GM18508 (cell line): ENCODE data around the gene CTIF.

Experiments
- ATAC-seq: cut with Tn5 transposase; IDR thresholded peaks from one replicate; pipeline ENCODE4 v1.9.1; 2021; ENCODE audit warnings: moderate number of reproducible peaks; ENCODE audit not compliant: insufficient read depth, unreplicated experiment

CTIF gene

GRCh38 chr18:48790226-48790863, 251.5 kb downstream of the CTIF start:
- no peak for ATAC-seq

DNA sequence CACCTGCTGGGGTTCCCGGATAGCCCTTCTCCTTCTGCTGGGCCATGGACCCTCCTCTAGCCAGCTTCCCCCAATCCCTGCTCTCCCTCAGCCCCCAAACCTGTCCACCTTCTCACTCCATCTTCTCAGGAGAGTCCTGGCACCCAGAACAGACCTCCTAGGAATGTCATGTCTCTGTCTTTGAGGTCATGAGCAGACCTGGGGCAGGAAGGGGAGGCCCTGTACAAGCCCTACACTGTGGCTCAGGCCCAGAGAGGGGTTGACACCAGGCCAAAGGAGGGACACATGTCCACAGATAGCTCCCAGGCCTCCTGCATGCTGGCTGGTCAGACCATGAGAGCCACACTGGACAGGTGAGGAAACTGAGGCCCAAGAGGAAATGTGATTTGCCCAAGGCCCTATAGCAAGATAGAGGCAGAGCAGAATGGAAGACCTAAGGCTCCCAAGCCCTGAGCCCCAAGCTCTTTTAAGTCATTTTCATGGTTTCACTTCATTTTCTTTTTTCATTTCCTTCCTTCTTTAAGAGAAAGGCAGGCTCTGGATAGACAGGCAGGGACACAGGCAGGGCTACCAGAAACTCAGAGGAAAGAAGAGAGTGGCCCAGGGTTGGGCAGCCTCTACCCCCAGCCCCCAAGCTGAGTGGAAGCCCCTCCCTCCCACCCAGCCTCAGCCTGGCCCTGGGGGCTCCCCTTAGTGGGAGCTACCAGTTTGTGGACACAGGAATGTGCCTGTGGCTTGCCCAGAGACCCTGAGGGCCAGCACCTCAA, 252.2 kb downstream of the CTIF start:
- no peak for ATAC-seq

DNA sequence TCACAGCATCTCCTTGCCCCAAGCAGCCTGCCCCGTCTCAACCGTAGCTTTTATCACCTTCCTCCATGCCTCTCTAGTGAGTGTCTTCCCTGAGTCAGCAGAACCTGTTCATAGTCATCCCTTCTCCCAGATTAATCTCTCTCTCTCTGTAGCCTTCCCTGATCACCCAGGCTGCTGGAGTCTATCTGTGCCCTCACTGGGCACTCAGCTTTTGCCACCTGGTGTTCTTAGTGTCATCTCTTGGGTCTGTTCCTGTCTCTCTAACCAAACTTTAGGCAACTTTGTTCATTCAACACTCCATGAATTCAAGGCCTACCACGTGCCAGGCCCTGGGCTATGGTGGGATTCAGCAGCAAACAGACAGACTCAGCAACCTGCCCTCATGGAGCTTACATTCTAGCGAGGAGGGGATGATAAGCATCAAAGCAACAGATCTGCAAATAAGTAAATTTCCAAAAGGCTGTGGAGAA, 252.8 kb downstream of the CTIF start:
- ATAC-seq = no peak

- ATAC-seq = no peak
These were observed 253.3 kb downstream of the CTIF start for GRCh38 chr18:48792141-48792540.

DNA sequence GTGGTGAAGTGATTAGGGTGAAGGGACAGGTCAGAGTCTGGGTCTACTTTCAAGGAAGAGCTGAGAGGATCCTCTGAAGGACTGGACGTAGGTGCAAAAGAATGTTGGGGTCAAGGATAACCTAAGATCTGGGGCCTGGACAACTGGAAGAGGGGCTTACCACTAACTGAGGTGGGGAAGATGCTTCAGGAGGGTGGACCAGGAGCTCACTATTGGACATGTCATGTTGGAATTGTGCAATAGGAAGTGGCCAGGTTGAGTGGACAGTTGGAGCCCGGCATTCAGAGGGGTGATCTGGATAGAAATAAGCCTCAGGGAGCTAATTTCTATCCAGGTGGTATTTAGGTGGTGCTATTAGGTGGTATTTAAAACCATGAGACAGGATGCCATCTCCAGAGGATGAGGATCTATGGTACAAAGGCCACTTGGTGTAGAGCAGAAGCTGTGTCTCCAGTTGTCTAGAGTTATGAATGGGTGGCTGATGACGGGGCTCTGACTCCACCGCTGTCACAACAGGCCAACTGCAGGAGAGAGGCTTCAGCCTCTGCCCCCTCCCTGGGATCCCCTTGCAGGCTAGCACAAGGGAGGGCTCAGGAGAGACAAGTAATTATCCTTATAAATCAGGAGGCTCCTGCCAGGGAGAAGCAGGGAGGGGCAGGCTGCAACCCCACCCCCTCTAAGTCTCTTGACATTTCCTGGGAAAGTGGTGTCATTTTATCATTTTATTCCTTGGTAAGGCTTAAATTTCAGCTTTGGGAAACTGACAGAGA, 254.0 kb downstream of the CTIF start:
- no peak for ATAC-seq

DNA sequence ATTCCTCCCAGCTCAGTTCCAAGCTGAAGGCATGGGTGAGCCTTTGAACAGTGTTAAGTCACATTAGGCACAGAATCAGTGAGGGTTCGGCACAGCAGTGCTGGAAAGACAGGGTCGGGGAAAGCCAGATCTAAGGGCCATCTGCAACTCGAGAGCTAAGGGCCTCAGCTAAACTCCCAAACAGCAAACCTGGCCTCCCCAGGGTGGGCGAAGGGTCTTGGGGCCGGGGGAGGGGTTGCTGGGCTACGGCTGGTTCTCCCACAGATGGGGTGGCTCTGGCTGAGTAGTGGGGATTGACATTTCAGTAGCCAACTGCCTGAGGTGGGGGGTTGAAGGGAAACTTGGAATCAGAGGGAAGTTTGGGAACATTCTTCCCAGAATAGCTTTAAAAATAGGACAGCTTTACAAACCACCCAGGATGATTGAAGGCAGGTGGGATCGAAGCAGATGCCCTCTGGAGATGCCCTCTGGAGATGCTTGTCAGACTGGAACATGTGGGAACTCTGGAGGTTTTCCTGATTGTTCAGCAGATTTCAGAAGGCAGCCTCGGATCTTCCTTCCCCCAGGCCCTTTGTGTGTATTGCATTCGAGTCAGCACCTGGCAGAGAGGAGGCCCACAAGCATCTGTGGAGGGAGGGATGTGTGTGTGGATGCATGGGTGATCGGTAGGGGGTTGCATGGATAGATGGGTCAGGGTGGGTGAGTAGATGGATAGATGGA, 255.6 kb downstream of the CTIF start:
- ATAC-seq = no peak

DNA sequence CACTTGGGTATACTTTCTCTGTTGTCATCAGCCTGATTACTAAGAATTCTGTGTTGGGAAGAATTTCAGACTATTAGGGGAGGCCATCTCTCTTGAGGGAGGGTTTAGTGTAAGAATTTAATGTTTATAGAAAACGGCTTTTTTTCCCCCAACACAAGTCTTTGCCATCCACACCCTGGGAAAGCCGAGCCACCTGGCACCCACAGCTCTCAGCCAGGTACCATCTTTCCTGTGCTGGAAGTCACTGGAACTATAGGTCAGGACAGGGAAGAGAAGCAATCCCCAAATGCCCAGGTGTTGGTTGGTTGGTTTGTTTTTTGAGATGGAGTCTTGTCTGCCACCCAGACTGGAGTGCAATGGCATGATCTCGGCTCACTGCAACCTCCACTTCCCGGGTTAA, 256.9 kb downstream of the CTIF start:
- ATAC-seq = no peak

DNA sequence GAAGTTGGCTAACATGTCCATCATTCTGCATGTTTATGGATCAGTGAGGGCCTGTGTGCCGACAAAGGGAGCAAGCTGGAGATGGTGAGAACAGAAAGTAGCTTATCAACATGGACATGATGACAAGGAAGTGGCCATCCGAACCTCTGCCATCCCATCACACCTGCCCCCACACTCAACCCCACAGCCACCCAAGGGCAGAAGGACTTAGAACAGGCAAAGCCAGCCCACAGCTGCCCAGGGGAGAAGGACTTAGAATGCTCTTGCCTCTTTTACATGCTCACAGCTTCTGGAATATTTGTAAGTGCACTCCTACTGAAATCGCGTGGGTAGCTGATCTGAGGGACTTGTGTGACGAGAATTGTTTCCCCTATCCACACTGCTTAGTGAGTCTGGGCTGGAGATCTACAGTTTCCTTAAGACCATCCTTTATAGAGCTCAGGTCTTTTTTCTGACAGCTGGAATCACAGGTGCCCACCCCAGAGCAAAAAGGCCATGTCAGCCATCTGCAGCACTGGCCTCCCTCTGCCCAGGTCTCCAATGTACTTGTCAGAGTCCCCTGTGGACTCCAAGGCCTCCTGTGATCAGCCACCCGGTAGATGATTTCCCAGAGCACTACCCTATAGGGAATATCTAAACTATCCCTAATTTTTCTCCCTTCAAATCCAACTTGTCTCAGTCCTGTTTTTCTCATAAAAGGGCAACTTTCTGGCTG, 257.8 kb downstream of the CTIF start:
- no peak for ATAC-seq

- ATAC-seq = no peak
These were observed 259.0 kb downstream of the CTIF start for GRCh38 chr18:48797841-48798255.

DNA sequence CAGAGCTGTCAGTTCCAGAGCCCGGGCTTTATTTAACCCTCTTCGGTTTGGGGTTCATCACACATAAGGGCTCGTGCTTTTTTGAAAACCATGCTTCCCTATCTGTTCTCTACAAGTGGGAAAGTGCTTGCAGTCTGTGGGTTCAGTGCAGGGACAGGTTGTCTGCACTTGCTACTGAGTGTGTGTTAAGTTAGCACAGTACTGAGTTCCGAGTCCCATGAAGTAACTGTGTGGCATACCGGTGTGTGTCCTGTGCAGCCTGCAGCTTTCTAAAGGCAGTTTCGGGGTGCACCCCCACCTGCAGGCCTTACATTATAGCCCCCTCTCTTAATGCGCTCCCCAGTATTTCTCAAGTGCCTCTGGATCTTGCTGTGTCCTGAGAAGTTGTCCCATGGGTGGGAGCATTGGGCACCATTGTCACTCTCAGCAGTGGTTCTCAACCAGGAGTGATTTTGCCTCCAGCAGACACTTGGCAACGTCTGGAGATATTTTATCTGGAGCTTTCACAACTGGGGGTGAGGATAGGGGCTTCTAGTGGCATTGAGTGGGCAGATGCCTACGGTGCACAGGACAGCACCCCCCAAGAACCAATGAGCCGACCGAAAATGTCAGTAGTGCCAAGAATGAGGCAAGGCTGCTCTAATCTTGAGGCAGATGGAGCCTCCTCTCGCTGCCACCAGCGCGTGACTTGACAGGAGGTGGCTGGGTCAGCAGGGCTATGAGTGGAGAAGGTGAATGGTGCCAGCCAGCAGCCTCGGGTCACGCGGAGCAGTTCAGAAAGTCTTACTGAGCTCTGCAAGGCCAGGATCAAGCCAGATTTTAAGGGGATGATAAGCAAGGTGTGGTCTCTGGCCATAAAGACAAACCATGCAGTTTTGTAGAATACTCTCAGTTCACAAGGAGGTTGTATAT, 259.8 kb downstream of the CTIF start:
- no peak for ATAC-seq

DNA sequence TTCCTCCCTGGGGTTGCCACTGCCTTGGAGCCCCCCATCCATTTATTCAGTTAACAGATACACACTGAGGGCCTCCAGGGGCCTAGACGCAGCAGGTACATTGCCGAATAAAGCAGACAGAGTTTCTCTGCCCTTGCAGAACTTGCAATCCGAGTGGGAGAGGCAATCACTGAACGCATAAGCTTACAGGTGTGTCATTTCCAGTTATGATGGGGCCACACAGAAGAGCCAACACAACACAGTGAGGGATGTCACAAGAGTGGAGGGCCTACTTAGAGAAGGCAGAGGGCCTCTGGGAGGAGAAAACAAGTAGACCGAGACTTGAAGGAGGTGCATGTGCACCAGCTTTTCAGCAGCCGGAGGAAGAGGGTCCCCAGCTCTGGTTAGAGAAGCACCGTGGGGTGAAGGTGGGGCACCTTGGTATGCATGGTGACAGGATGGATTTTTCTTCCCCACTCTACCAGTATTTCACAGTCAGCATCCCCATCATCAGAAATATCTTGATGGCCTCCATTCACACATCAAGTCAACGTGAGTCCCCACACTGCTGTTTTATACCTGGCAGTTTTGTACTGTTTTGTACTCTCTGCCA, 261.0 kb downstream of the CTIF start:
- no peak for ATAC-seq

- ATAC-seq = no peak
These were observed 261.6 kb downstream of the CTIF start for GRCh38 chr18:48800466-48800865.

GRCh38 chr18:48800876-48801727, 262.3 kb downstream of the CTIF start:
- ATAC-seq = no peak

DNA sequence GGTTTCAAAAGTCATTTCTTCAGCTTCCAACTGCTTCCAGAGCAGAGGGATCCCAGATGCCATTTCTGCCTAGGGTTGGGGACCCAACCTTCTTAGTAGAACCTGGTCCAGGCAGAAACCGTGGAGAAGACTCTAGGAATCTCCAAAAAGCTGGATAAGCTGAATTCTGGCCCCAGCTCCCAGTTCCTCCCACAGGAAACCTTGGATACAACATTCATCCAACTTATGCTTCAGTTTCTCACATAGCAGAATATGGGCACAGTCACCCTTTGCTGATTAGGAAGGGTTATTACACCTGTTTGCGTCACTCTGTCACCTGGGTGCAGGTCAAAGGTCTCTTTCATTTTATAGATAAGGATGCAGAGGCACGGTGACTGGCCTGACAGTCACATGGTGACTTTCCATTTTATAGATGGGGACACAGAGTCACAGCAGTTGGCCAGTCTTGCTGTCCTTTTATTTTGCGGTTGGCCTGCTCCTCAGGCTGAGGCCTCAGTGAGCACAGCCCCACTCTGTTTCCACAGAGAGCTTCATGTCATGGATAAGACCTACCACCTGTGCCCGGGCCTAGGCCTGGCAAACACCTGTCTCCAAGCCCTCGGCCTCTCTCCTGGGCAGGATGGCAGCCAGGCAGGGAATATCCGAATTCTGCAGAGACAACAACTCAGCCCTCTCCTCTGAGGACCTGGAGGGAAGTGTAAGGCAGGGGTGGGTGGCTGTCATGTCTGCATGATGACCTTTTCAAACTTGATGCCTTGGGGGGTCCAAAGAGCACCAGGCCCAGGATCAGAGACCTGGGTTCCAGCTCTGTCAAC, 263.1 kb downstream of the CTIF start:
- ATAC-seq = no peak

DNA sequence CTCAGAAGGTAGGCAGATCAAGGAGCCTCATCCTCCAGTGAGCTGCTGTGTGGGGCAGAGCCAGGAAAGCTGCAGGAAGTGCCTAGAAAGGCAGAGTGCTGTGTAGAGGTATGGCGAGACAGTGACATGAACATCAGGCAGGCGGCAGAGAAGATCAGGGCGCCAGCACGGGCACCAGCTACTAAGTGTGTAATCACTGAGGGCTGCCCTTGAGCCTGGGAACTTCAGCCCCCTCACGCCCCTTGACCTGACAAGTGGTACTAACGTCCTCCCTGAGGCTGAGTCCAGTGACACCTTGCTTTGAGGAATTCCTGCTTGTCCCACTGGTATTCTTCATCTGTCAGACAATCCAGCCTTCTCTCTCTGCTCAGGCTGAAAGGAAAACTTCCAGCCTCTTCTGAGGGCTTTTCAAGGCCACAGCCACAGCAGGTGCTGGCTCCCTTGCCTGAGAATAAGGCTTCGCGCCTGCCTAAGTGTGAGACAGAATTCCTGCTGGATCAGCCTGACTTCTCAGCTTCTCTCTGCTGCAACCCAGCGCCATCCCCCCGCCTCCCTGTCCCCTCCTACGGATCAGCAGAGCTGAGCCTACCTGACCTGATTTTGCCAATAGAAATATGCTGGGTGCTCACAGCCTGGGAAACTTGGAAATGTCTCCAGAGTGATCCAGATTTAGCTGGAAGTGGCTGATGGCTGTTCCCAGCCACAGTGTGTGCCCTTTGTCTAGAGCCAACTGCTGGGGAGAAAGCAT, 263.9 kb downstream of the CTIF start:
- no peak for ATAC-seq

DNA sequence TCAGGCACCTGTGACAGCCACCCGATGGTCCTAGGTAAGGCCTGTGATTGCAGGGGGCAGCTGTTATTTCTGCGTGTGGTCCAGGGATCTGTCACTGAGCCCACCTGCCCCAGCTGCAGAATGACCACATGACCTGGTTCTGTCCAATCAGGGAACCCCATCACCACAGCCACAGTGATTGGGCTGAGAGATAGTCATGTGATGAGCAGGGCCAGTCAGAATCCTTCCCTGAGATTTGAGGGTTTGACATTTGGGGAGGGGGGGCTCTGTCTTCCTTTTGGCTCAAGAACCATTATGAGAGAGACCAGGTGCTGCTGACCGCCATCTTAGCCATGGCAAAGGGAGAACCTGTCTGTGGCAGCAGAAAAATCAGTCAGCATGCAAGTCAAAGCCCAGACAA, 264.7 kb downstream of the CTIF start:
- no peak for ATAC-seq
